Measurements from ENCODE around the gene PCDH1.

The PCDH1 gene

DNA sequence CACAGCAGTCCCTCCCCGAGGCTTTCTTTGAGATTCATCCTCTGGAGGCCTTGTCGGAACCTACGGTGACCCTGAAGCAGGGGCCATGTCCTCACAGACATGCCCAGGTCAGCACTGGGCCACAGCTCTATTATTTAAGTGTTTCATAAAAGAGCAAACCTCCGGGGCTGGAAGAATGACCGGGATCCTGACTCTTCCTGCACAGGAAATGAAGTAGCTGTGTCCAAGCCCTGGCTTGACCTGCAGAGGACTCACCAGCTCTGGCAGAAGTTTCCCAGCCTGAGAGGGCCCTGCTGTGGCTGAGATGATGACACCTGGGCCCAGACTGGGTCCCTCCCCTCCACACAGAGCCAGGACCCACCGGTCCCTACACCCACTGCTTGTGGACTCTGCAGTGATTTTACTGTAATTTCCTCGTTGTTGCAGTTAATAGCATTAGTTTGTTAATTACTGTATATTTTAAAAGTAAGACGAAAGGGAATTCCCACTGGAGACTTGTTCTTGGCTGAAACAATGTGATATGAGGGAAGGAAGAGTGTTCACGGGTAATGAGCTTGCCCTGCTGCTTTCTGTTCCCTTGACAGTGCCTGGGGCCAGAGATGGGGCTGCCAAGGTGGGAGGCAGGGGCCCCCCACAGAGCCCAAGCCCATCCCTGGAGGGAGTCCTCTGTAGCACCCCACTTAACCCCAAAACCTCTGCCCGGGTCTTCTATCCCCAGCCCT, 72.2 kb downstream of the PCDH1 start:
- no peak for DNase-seq

GRCh38 chr5:141804475-141804874, 73.7 kb downstream of the PCDH1 start:
- no peak for DNase-seq

Measured in activated T-cell treated with anti-CD3 and anti-CD28 coated beads, Interleukin-2, amount 50 U/mL, for 48 hours (primary cell).